Aorta (tissue), 5 donors: Measurements from ENCODE around the gene ZNF326. TPM values are rescaled to one million over a fixed set of nuclear protein-coding genes. Genes with fewer than 3 reads are reported as not detected.
"Not testable (repeated sequence)": the region's sequence is repeated elsewhere in the genome, so short reads cannot be mapped to it uniquely, and the experiment has no call there.

Source experiments
- ATAC-seq: fragments of 200-7000 bp; cut with Tn5 transposase; one replicate; pipeline ENCODE4 v1.9.1; 2022; ENCODE audit warnings: moderate library complexity; ENCODE audit not compliant: low FRiP score
- DNase-seq, 2 donors: peaks; one replicate each; pipeline ENCODE4 v3.0.0-alpha.2; 2020
- H3K27ac ChIP-seq, 2 donors: one replicate each; pipeline ENCODE4 v1.5.1; 2013; ENCODE audit warnings: low read length in 2 of 2, mild to moderate bottlenecking in 2 of 2, moderate library complexity in 2 of 2, control low read depth in 1 of 2, inconsistent platforms in 1 of 2, low read depth in 1 of 2
- H3K27me3 ChIP-seq, 2 donors: one replicate each; pipeline ENCODE4 v1.6.1; 2013; ENCODE audit warnings: control low read depth in 1 of 2, low read length in 1 of 2, mild to moderate bottlenecking in 1 of 2, moderate library complexity in 1 of 2; ENCODE audit not compliant: insufficient read depth in 2 of 2, control insufficient read depth in 1 of 2
- H3K36me3 ChIP-seq, 2 donors: one replicate each; pipeline ENCODE4 v1.6.1; 2013; ENCODE audit warnings: control low read depth in 1 of 2, low read length in 1 of 2, mild to moderate bottlenecking in 1 of 2; ENCODE audit not compliant: insufficient read depth in 2 of 2, control insufficient read depth in 1 of 2
- H3K4me1 ChIP-seq, 2 donors: one replicate each; pipeline ENCODE4 v1.6.1; 2013; ENCODE audit warnings: low read length in 2 of 2, control low read depth in 1 of 2, mild to moderate bottlenecking in 1 of 2, moderate library complexity in 1 of 2; ENCODE audit not compliant: insufficient read depth in 2 of 2, control insufficient read depth in 1 of 2
- H3K4me3 ChIP-seq, 2 donors: one replicate each; pipeline ENCODE4 v1.5.1; 2013; ENCODE audit warnings: low read length in 2 of 2, control low read depth in 1 of 2, mild to moderate bottlenecking in 1 of 2
- H3K9me3 ChIP-seq: one replicate; pipeline ENCODE4 v1.6.1; 2013; ENCODE audit warnings: mild to moderate bottlenecking, low read length; ENCODE audit not compliant: control insufficient read depth
- WGBS, 2 donors: extraction: QIAGEN DNeasy Blood & Tissue Kit; methylation state at CpG; one replicate each; pipeline ENCODE4 v1.1.7; 2013; 5-methylcytosine and 5-hydroxymethylcytosine counted together
- intact Hi-C, 2 donors: fragments of 100-400 bp; cut with DNase I; formaldehyde crosslinking; loops; one replicate each; pipeline versions ENCODE4 v1.14.2 to v1.15.0; 2022
- polyA plus RNA-seq, 2 donors: library from polyadenylated mRNA; stranded (reverse); fragments of 200-250 nt; gene quantifications; one replicate each; pipeline ENCODE4 v1.2.3, GENCODE V29; 2013
- total RNA-seq, 2 donors: library from RNA; stranded (reverse); fragmentation: NEBNext Ultra II Directional; extraction: Animal tissue kit (Norgen Biotek cat#: 25700); gene quantifications; one replicate each; pipeline ENCODE4 v1.2.1, GENCODE V29; 2021
- donor health status: healthy with polysubstance abuse.
- donor health status: Bipolar disorder and iron deficiency.
- donor health status: DM: no; HTN: no; CAD: no.
- donor health status: DM: no; HTN: no; CAD: no.
- donor health status: DM: yes; HTN: yes; CAD: no.

Gene ZNF326
- total and polyA plus RNA-seq, 4 donors: 11.9 to 22.6 (median 19.8) TPM

- Histone ChIP-seq H3K27ac (no peak overlapping the region), H3K36me3 (no peaks in the 10 kb centered on the region), H3K27me3 (no peaks in the 10 kb centered on the region), H3K4me1 (no peaks in the 10 kb centered on the region), H3K9me3 (no peaks in the 10 kb centered on the region), H3K4me3 (no peak overlapping the region)
- ATAC-seq (no peak), DNase-seq (no peak)
- intact Hi-C loops: no loop called here
- WGBS, 2 donors: 37 to 58% methylated on average over 3 of the region's 3 CpGs
Measured at GRCh38 chr1:90039652-90040051, 44.7 kb downstream of the ZNF326 start.

- ATAC-seq: no peak
- Histone ChIP-seq H3K27me3 (no peaks in the 10 kb centered on the region), H3K4me1 (no peaks in the 10 kb centered on the region), H3K27ac (no peak overlapping the region), H3K36me3 (no peaks in the 10 kb centered on the region), H3K4me3 (no peak overlapping the region), H3K9me3 (no peaks in the 10 kb centered on the region)
- DNase-seq: no peak
- intact Hi-C loops: no loop called here
- 63% methylated on average over 4 of the region's 4 CpGs for WGBS, 2 donors
Measured at GRCh38 chr1:90043586-90043985, 48.7 kb downstream of the ZNF326 start.

GRCh38 chr1:90044346-90044745 lies 49.4 kb downstream of the ZNF326 start:
- no peaks in the 10 kb centered on the region for H3K4me1 ChIP-seq
- no peaks in the 10 kb centered on the region for H3K27me3 ChIP-seq
- no peak overlapping the region for H3K4me3 ChIP-seq
- no peak for DNase-seq
- no peak overlapping the region for H3K27ac ChIP-seq
- intact Hi-C loops: no loop called here
- WGBS, 2 donors: 85 to 89% methylated on average over 5 of the region's 5 CpGs
- no peaks in the 10 kb centered on the region for H3K36me3 ChIP-seq
- no peak for ATAC-seq
- no peaks in the 10 kb centered on the region for H3K9me3 ChIP-seq

GRCh38 chr1:90045853-90046563 lies 51.1 kb downstream of the ZNF326 start:
- intact Hi-C loops: no loop called here
- no peak for DNase-seq
- H3K36me3 ChIP-seq: no peaks in the 10 kb centered on the region
- H3K27me3 ChIP-seq: no peaks in the 10 kb centered on the region
- WGBS, 2 donors: 25 to 28% methylated on average over 2 of the region's 2 CpGs
- no peak overlapping the region for H3K27ac ChIP-seq
- no peaks in the 10 kb centered on the region for H3K9me3 ChIP-seq
- H3K4me1 ChIP-seq: no peaks in the 10 kb centered on the region
- no peak for ATAC-seq
- no peak overlapping the region for H3K4me3 ChIP-seq

GRCh38 chr1:90046635-90047034 lies 51.7 kb downstream of the ZNF326 start:
- no peak for ATAC-seq
- WGBS, 2 donors: 92 to 93% methylated on average over 3 of the region's 3 CpGs

GRCh38 chr1:90048043-90048442 lies 53.1 kb downstream of the ZNF326 start:
- no peaks in the 10 kb centered on the region for H3K9me3 ChIP-seq
- no peaks in the 10 kb centered on the region for H3K36me3 ChIP-seq
- ATAC-seq (no peak), DNase-seq (no peak)
- 74 to 78% methylated on average over 5 of the region's 5 CpGs for WGBS, 2 donors
- intact Hi-C loops: no loop called here
- no peak overlapping the region for H3K27ac ChIP-seq
- H3K4me3 ChIP-seq: no peak overlapping the region
- H3K27me3 ChIP-seq: no peaks in the 10 kb centered on the region
- H3K4me1 ChIP-seq: no peaks in the 10 kb centered on the region

More at GRCh38 chr1:90046635-90047034, 51.7 kb downstream of the ZNF326 start:
- Histone ChIP-seq H3K4me3 (no peak overlapping the region), H3K27me3 (no peaks in the 10 kb centered on the region), H3K9me3 (no peaks in the 10 kb centered on the region), H3K36me3 (no peaks in the 10 kb centered on the region), H3K4me1 (no peaks in the 10 kb centered on the region), H3K27ac (no peak overlapping the region)
- intact Hi-C loops: no loop called here
- no peak for DNase-seq

- H3K9me3 ChIP-seq, H3K36me3 ChIP-seq, H3K27me3 ChIP-seq, H3K27ac ChIP-seq, H3K4me1 ChIP-seq, ATAC-seq, DNase-seq, H3K4me3 ChIP-seq, intact Hi-C loops: not testable (repeated sequence)
- WGBS, 2 donors: 87 to 90% methylated on average over 27 to 29 of the region's 31 CpGs
Measured at GRCh38 chr1:90062700-90063643, 68.1 kb downstream of the ZNF326 start.

GRCh38 chr1:90064109-90064508 lies 69.2 kb downstream of the ZNF326 start:
- 80 to 83% methylated on average over 6 of the region's 6 CpGs for WGBS, 2 donors
- H3K27ac ChIP-seq, intact Hi-C loops, H3K27me3 ChIP-seq, DNase-seq, H3K9me3 ChIP-seq, H3K4me3 ChIP-seq, H3K36me3 ChIP-seq, ATAC-seq, H3K4me1 ChIP-seq: not testable (repeated sequence)
